Superior temporal gyrus (tissue), 1 donor: ENCODE data around the gene PRDM12.

Source experiments
- DNase-seq: peaks from one replicate; pipeline ENCODE4 v3.0.0-alpha.2; 2016; ENCODE audit errors: extremely low spot score

Gene PRDM12

GRCh38 chr9:130664251-130665028, at the start of gene PRDM12:
PRDM12 (plus strand) TSS chr9:130664594; CDS start chr9:130664654, 60 bp downstream.
- no peak for DNase-seq

DNA sequence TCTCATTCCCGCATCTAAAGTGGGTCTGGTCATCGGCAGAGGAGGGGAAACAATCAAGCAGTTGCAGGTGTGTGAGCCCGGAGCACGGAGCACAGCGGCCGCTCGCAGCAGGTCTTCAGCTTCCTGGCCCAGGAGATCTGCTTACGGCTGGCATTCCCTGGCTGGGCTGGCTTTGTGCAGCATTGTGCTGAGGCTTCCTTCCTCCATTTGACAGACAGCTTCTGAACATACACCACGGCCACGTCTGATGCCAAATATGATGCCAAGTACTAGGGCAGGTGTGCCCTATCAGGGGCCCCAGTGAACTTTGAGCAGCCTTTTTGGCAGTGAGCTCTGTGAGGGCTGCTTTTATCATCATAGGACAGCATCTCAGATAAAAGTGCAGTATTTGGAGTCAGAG, 47.9 kb upstream of the PRDM12 start:
- DNase-seq: no peak

- no peak for DNase-seq
These were observed 40.9 kb upstream of the PRDM12 start for GRCh38 chr9:130623466-130623865.

- no peak for DNase-seq
These were observed 40.2 kb upstream of the PRDM12 start for GRCh38 chr9:130624154-130624553.

DNA sequence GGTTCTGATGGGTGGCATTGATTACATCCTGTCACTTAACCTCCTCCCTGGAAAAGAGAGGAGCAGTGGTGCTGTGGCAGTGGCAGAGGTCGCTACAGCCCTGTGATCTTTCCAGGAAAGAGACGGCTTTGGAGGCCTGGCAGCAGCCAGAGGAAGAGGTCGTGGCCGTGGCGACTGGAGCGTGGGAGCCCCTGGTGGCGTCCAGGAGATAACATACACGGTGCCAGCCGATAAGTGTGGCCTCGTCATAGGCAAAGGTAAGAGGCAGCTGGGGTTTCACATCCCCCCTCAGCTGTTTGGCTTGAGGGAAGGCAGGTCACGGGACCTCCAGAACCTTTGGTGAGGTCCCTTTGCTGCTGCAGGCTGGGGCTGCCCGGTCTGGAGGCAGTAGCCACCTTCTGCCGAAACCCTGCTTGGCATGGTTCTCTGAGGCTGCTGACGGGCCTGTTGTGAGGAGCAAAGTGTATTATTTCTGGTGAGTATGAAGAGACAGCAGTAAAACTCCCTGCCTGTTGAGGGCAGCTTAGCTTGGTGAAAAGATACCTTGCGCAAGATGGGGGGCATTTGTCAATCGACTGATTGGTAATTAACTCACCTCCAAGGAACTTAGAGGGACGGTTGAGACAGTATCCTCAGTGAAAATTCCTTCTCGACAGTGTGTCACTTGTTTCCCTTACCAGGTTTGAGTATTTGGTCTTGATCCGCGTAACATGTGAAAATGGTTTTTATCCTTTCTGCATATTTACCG, 38.0 kb upstream of the PRDM12 start:
- DNase-seq: no peak

GRCh38 chr9:130627051-130627450, 37.3 kb upstream of the PRDM12 start:
- DNase-seq: no peak

- no peak for DNase-seq
These were observed 36.2 kb upstream of the PRDM12 start for GRCh38 chr9:130627896-130628792.

GRCh38 chr9:130629443-130630070, 34.8 kb upstream of the PRDM12 start:
- DNase-seq: no peak

- DNase-seq: no peak
These were observed 34.3 kb upstream of the PRDM12 start for GRCh38 chr9:130630071-130630450.

GRCh38 chr9:130630506-130631330, 33.7 kb upstream of the PRDM12 start:
- no peak for DNase-seq

DNA sequence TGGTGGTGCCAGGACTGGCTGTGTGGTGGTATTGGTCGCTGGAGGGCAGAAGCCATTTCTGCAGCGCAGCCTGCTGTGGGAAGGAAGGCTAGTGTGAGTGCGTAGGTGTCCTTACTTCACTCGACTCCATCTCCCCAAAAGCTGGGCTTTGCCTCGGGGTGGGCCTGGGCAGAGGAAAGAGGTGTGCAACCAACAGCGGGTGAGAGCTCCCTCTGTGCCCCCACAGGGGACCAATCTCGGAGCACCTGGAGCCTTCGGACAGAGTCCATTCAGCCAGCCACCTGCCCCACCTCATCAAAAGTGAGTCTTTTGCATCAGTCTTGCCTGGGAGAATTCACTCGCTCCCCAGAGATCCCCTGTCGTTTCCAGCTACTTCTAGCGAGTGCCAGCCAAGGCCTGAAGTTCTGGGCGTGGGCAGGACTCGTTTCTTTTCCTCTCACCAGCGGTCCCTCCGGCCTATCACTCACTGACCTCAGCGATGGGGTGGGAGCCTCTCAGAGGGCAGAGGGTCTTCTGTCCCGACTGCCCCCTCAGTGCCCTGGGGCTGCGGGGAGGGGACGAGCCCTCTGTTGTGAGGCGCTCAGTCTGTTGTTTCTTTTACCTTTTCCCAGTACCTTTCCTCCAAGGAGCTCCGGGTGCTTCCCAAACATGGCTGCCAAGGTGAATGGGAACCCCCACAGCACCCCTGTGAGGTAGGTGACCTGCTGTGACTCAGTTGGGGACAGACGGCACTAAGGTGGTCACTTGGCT, 32.9 kb upstream of the PRDM12 start:
- no peak for DNase-seq

DNA sequence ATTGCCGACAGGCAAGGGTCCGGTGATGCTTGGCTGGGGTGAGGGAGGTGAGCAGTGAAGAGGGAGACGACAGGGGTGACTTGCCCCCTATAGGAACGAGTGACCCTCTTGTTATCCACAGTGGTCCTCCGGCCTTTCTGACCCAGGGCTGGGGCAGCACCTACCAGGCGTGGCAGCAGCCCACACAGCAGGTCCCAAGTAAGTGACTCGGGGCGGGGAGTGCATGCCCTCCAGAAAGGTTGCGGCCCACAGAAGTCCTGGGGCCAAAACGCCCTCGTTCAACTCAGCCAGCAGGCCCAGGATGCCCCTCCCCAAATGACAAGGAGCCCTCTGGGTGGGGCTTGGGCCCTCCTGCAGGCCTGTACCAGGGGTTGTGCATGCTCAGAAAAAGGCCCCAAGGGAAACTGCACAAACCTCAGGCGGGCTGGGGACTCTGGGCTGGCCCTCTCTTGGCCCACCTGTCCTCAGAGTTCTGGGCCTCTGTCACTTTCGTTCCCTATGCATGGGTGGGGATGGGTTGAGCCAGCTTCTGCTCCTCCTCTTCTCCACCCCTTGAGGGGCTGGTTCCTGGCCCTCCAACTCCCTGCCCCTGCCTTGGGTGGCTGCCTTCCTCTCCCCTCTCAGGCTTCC, 32.2 kb upstream of the PRDM12 start:
- DNase-seq: no peak

DNA sequence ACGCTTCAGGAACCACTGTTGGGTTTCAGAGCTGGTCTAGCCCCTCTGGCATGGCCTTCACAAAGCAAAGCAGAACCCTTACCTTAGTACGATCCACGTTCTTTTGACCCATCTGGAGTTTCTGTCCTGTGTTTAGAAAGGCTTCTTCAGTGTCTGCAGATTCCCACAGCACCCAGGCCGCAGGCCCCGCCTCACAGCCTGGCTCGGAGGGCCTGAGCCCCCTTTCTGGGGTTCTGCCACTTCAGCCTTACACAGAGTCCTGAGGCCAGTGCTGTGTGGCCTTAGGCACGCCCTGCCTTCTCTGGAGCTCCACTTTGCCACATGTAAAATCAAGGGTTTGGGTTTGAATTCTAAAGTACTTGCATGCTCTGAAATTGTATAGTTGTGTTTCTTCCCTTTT, 31.6 kb upstream of the PRDM12 start:
- no peak for DNase-seq

DNA sequence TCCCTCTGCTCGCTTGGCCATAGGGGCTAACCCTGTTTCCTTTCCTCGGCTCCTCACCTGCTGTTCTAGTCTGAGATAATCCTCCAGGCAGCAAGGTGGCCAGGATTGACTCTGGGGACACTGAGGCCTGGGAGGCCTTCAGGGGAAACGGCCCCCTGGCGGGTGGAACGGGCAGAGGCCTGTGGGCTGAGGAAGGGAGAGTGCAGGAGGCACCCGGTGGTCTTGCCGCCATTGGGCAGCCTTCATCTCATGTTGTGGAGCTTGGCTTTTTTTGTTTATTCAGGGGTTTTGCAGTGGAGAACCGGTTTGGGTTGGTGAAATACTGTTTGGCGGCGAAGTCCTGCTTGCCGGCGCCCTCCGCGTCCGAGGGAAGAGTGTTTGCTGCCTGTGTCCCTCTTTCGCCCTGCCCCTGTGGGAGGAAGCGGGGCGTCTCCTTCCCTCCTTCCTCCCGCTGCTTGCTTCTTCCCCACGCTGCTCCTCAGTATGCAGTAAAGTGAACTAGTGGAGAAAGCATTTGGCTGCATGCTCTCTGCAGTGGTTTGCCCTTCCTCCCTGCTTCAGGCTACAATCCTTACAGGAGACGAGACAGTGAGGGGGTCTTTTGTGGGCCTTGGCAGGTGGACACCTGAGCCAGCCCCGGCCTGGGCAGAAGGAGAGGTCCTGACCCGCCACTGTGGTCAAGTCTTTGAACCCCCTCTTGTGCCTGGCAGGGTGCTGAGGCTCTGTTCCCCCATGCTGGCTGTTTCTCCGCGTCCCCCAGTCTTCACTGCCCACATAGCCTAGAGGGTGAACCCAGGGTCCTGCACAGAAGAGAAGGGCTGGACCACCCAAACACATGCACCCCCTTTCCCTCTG, 30.8 kb upstream of the PRDM12 start:
- DNase-seq: no peak

DNA sequence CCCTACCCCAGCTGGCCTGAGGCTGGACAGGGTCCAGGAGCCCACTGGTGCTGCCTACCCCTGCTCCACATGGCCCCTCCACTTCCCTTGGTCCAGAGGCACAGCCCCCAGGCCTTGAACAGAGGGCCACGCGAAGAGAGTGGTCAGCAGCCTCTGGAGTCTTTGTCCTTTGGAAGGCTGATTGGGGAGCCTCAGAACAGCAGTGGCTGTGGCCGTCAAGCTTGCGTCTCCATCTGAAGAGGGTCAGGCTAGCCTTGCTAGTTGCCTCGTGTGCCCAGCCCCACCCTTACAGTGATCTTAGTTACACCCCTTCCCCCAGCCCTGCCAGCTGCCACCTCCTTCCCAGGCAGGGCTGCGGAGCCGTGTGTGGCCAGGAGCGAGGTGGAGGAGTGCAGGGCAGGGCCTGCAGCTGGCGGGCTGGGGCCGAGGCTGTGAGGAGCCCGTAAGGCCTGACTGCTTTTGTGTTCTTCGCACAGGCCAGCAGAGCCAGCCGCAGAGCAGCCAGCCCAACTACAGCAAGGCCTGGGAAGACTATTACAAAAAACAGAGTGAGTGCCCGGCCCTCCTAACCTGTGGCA, 30.1 kb upstream of the PRDM12 start:
- DNase-seq: no peak

DNA sequence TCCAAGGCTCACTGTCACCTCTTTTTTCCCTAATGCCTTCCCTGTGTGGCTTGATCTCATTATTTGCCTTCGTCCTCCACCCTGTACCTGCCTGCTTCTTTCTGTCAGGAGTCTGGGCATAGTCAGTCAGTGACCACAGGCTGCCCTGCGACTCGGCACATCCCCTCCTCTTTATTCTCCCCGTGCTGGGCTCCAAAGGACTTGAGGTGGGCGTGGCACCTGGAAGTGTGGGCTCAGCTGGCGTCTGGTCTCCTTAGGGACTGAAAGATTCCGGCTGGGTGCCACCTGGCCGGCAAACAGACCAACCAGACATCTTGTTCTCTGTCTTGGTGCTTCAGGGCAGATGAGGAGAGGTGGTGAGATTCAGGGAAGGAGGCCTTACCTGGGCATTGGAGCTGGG, 29.6 kb upstream of the PRDM12 start:
- no peak for DNase-seq

DNA sequence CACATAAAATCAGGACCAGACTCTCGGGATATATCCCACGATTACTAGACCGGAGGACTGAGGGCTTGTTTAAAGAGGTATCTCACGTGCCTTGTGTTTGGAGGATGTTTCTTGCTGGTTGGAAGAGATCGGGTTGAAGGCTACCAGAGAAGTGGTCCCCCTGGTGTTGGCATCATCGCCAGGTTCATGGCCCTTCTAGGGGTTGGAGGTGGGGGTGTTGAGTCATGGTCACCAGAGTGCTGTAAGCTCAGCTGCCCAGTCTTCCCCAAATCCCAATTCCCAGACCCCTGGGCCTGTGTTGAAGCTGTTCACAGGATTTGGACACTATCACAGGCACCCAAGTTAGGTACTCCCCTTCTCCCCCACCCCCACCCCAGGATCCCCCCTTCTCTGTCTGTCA, 29.1 kb upstream of the PRDM12 start:
- no peak for DNase-seq
